Lower lobe of right lung (tissue), 2 donors: ENCODE measurements around the gene PIF1. TPM values are rescaled to one million over a fixed set of nuclear protein-coding genes. Genes with fewer than 3 reads are reported as not detected.

ENCODE experiments used
- ATAC-seq, 2 donors: fragments of 200-7000 bp; cut with Tn5 transposase; one replicate each; pipeline ENCODE4 v1.9.1; 2020 to 2022; ENCODE audit warnings: mild to moderate bottlenecking in 2 of 2, moderate library complexity in 2 of 2
- DNase-seq: peaks from one replicate; pipeline ENCODE4 v3.0.0-alpha.2; 2020
- H3K27ac ChIP-seq: fragments of 200-600 bp; one replicate; pipeline ENCODE4 v1.8.0; 2022
- H3K27me3 ChIP-seq: fragments of 200-600 bp; one replicate; pipeline ENCODE4 v1.8.0; 2022; ENCODE audit warnings: low read depth
- H3K36me3 ChIP-seq: fragments of 200-600 bp; one replicate; pipeline ENCODE4 v1.8.0; 2022; ENCODE audit warnings: mild to moderate bottlenecking
- H3K4me1 ChIP-seq: fragments of 200-600 bp; one replicate; pipeline ENCODE4 v1.8.0; 2022
- H3K4me3 ChIP-seq: fragments of 200-600 bp; one replicate; pipeline ENCODE4 v1.8.0; 2022; ENCODE audit warnings: mild to moderate bottlenecking
- H3K9me3 ChIP-seq: fragments of 200-600 bp; one replicate; pipeline ENCODE4 v1.8.0; 2022
- intact Hi-C: fragments of 100-400 bp; cut with DNase I; formaldehyde crosslinking; loops from one replicate; pipeline ENCODE4 v1.11.0; 2022
- long read RNA-seq: library from polyadenylated mRNA; unstranded; transcript quantifications from one replicate; pipeline ENCODE4 v2.0.0, GENCODE V29; 2021
- total RNA-seq: library from RNA; stranded (reverse); fragmentation: NEBNext Ultra II Directional; extraction: Animal tissue kit (Norgen Biotek cat#: 25700); gene quantifications from one replicate; pipeline ENCODE4 v1.2.1, GENCODE V29; 2021
- TF ChIP-seq, protein P1 (sequence below): fragments of 200-600 bp; IDR thresholded peaks from one replicate; pipeline ENCODE4 v1.8.0; 2022; ENCODE audit warnings: antibody characterized with exemption, mild to moderate bottlenecking
- donor health status: DM: no; HTN: yes; CAD: no; lungs with severe emphysema.

PIF1 gene
- 1.4 TPM for total RNA-seq
- long read RNA-seq, result 0 reads

GRCh38 chr15:64825431-64826294 is at the start of gene PIF1:
PIF1 (minus strand) TSS chr15:64825647; CDS start chr15:64824335, 1,312 bp downstream.
- Histone ChIP-seq H3K27ac (peak within 1 kb of the TSS; percentile 44), H3K36me3 (no peaks in the 10 kb centered on the region), H3K9me3 (no peaks in the 10 kb centered on the region), H3K4me3 (peak within 1 kb of the TSS; percentile 58), H3K4me1 (peaks cover 21% of the 10 kb centered on the region), H3K27me3 (peaks cover 6% of the 10 kb centered on the region)
- DNase-seq, result peak; percentile 86
- TF ChIP-seq, protein P1, sequence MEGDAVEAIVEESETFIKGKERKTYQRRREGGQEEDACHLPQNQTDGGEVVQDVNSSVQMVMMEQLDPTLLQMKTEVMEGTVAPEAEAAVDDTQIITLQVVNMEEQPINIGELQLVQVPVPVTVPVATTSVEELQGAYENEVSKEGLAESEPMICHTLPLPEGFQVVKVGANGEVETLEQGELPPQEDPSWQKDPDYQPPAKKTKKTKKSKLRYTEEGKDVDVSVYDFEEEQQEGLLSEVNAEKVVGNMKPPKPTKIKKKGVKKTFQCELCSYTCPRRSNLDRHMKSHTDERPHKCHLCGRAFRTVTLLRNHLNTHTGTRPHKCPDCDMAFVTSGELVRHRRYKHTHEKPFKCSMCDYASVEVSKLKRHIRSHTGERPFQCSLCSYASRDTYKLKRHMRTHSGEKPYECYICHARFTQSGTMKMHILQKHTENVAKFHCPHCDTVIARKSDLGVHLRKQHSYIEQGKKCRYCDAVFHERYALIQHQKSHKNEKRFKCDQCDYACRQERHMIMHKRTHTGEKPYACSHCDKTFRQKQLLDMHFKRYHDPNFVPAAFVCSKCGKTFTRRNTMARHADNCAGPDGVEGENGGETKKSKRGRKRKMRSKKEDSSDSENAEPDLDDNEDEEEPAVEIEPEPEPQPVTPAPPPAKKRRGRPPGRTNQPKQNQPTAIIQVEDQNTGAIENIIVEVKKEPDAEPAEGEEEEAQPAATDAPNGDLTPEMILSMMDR, result no peak
- intact Hi-C loops, result no loop called here
- peak; percentile 97 to 99 for ATAC-seq

DNA sequence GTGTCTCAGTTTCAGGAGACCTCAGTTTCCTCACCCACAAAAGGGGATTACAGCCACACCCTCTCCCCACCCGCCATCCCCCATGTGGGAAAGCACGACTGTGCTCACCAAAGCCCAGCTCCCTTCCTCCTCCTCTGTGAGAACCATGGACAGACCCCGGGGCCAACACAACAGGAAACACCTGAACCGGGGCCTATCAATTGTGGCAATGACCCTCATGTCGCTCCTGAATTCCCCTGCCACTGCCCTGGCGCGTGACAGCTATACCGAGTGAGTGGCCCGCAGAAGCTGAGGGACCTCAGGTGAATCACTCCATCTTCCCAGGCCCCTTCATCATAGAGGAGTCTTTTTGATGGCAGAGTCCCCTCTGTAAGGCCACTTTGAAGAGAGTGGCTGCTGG is 44.9 kb upstream of the PIF1 start:
- no peak overlapping the region for H3K27ac ChIP-seq
- no peaks in the 10 kb centered on the region for H3K9me3 ChIP-seq
- no peak overlapping the region for H3K4me3 ChIP-seq
- no peaks in the 10 kb centered on the region for H3K27me3 ChIP-seq
- H3K36me3 ChIP-seq, result peaks cover 29% of the 10 kb centered on the region
- intact Hi-C loops, result no loop called here
- TF ChIP-seq, protein P1, result no peak
- peaks cover 15% of the 10 kb centered on the region for H3K4me1 ChIP-seq
- ATAC-seq (no peak), DNase-seq (no peak)

- Histone ChIP-seq H3K27ac (no peak overlapping the region), H3K36me3 (peaks cover 38% of the 10 kb centered on the region), H3K4me1 (peaks cover 18% of the 10 kb centered on the region), H3K9me3 (no peaks in the 10 kb centered on the region), H3K4me3 (no peak overlapping the region), H3K27me3 (no peaks in the 10 kb centered on the region)
- TF ChIP-seq, protein P1, result no peak
- intact Hi-C loops, result no loop called here
- ATAC-seq, result no peak
- no peak for DNase-seq
These were observed 44.1 kb upstream of the PIF1 start for GRCh38 chr15:64869501-64869900.

- TF ChIP-seq, protein P1, result no peak
- no peak overlapping the region for H3K4me3 ChIP-seq
- H3K36me3 ChIP-seq, result peaks cover 68% of the 10 kb centered on the region
- peaks cover 12% of the 10 kb centered on the region for H3K4me1 ChIP-seq
- no peaks in the 10 kb centered on the region for H3K27me3 ChIP-seq
- H3K27ac ChIP-seq, result no peak overlapping the region
- intact Hi-C loops, result no loop called here
- no peaks in the 10 kb centered on the region for H3K9me3 ChIP-seq
- ATAC-seq, result no peak
- no peak for DNase-seq
These were observed 40.6 kb upstream of the PIF1 start for GRCh38 chr15:64865998-64866520.

DNA sequence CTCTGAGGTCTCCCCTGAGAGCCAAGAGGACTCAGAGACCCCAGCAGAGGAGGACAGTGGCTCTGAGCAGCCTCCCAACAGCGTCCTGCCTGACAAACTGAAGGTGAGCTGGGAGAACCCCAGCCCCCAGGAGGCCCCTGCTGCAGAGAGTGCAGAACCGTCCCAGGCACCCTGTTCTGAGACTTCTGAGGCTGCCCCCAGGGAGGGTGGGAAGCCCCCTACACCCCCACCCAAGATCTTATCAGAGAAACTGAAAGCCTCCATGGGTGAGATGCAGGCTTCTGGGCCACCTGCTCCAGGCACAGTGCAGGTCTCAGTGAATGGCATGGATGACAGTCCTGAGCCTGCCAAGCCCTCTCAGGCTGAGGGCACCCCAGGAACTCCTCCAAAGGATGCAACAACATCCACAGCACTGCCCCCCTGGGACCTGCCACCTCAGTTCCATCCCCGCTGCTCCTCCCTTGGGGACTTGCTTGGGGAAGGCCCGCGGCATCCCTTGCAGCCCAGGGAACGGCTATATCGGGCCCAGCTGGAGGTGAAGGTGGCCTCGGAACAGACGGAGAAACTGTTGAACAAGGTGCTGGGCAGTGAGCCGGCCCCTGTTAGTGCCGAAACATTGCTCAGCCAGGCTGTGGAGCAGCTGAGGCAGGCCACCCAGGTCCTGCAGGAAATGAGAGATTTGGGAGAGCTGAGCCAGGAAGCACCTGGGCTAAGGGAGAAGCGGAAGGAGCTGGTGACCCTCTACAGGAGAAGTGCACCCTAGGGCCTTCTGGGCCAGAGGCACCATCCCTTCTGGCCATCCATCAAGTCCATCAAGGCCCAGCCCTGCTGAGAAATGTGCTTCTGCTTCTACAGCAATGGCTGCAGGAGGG is 39.9 kb upstream of the PIF1 start:
- no peaks in the 10 kb centered on the region for H3K27me3 ChIP-seq
- H3K36me3 ChIP-seq, result peaks cover 75% of the 10 kb centered on the region
- no peak overlapping the region for H3K4me3 ChIP-seq
- no peaks in the 10 kb centered on the region for H3K9me3 ChIP-seq
- DNase-seq (no peak), ATAC-seq (peak in 1 of 2 donors; percentile 12)
- TF ChIP-seq, protein P1, result no peak
- peaks cover 19% of the 10 kb centered on the region for H3K4me1 ChIP-seq
- H3K27ac ChIP-seq, result peak overlapping the region; percentile 18
- intact Hi-C loops, result no loop called here
